Measurements from ENCODE around the gene MOB3C. TPM values are rescaled to one million over a fixed set of nuclear protein-coding genes. Genes with fewer than 3 reads are reported as not detected.

MOB3C gene
- total and polyA plus RNA-seq, 10 of the 15 experiments (the other 5 are each of a cell fraction or from before 2014, with no cell fraction given) = 1.0 to 16.0 (median 9.4) TPM

- no peak for TF ChIP-seq BACH1 (IDR thresholded peaks at IDR 0.05; ENCODE audit: borderline replicate concordance)
- TF ChIP-seq ETV6 (conservative IDR thresholded peaks at IDR 0.05 in 1 of 2, IDR thresholded peaks at IDR 0.05 in 1 of 2; ENCODE audit: borderline replicate concordance in 1 of 2, low read depth in 1 of 2) = 0 out of 4 replicates have a peak, but pooled peaks of 1 of the 2 experiments have one; percentile 8
- no peak for TF ChIP-seq CEBPZ (IDR thresholded peaks at IDR 0.05; ENCODE audit: low read depth, low read length)
- no peak overlapping the region for H3K4me3 ChIP-seq
- peaks cover 16% of the 10 kb centered on the region for H3K79me2 ChIP-seq (ENCODE audit: control insufficient read depth, insufficient read depth, low read length)
- no peak overlapping the region for H3K9ac ChIP-seq (ENCODE audit: control insufficient read depth, insufficient read depth, low read length)
- DNase-seq (ENCODE audit: low read depth, low spot score) (no peak), FAIRE-seq (no peak), ATAC-seq (no peak)
- BruUV-seq (replicated peaks) = no TSS peak
- peak overlapping the region; percentile 23; the same call in 1 of the 2 replicates for H2AFZ ChIP-seq (ENCODE audit: control insufficient read depth, low read depth, low read length)
- H3K4me1 ChIP-seq (ENCODE audit: control insufficient read depth, insufficient read depth, low read length) = peaks cover 36% of the 10 kb centered on the region
- intact Hi-C loops (cut with micrococcal nuclease; ENCODE audit: unreplicated experiment) = loop anchor here (5.0 kb wide), 2 partner anchors 48 to 98 kb away; partner anchors contain the start of genes ATPAF1 and EFCAB14
- H3K27me3 ChIP-seq (replicated peaks in 1 of 2; ENCODE audit: control insufficient read depth in 2 of 2, insufficient read depth in 2 of 2, low read length in 1 of 2) = no peaks in the 10 kb centered on the region
- no peaks in the 10 kb centered on the region for H3K36me3 ChIP-seq (ENCODE audit: control insufficient read depth in 2 of 2, insufficient read depth in 2 of 2, low read length in 1 of 2)
- in situ Hi-C loops (cut with MboI) = no loop called here
- ChIA-PET RAD21 (ENCODE audit: unreplicated experiment) (no interaction called here), SMC1A (ENCODE audit: uncharacterized antibody, unreplicated experiment) (interaction anchor here (1.4 to 5.7 kb wide), 2 partner anchors 12 to 14 kb away, joined by 4 to 53 read pairs; partner anchors contain the start of gene MKNK1), POLR2A (interaction anchor here (8.8 kb wide), 1 partner anchor 15 kb away, joined by 124 read pairs; the partner anchor contains the start of gene MKNK1), CTCF (interaction anchor here (0.6 to 2.7 kb wide), 5 partner anchors 15 to 241 kb away, joined by 3 to 20 read pairs (median 3); partner anchors contain the start of genes ATPAF1 and MKNK1)
- WGBS (ENCODE audit: insufficient coverage, insufficient replicate concordance, low lambda C conversion rate, missing lambda C conversion rate) = 64% methylated on average over 4 of the region's 4 CpGs
- H3K27ac ChIP-seq (ENCODE audit: control insufficient read depth, insufficient read depth) = no peak overlapping the region; the same call in 1 of the 2 replicates
- peak overlapping the region; percentile 17 for H3K4me2 ChIP-seq (ENCODE audit: control insufficient read depth, insufficient read depth)
- no peaks in the 10 kb centered on the region for H3K9me3 ChIP-seq (replicated peaks; ENCODE audit: control insufficient read depth, insufficient read depth, low read length)
- H4K20me1 ChIP-seq (ENCODE audit: control insufficient read depth, insufficient read depth) = no peaks in the 10 kb centered on the region
Observed at GRCh38 chr1:46618754-46619415, 2.3 kb upstream of the MOB3C start.
